HUDEP-2 (cell line): Measurements from ENCODE around the gene TMEM263.
"Not testable (repeated sequence)": the region's sequence is repeated elsewhere in the genome, so short reads cannot be mapped to it uniquely, and the experiment has no call there.

ENCODE experiments used
- DNase-seq, 76 experiments: peaks; one replicate each; lab custom pipeline; 2025; ENCODE audit not compliant: unreplicated experiment in 76 of 76; lab: John Stamatoyannopoulos, UW

Gene TMEM263

DNA sequence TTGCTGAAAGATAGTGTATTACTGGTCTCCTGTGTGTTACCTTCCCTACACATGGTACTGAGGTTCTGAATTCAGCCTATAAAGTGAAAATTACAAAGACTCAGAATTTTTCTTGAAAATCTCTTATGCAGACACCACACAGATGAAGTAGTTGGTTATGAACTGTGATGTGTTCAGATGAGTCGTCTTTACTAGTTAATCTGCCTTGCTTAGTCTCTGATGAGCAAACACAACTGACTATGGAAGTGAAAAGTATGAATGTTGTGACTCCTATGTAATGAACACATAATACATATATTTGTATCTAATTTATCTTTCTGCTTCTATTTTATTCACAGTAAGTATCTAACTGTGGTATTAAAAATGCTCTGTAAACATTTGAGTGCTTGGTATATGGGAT is 26.5 kb downstream of the TMEM263 start:
- no peak for DNase-seq

DNA sequence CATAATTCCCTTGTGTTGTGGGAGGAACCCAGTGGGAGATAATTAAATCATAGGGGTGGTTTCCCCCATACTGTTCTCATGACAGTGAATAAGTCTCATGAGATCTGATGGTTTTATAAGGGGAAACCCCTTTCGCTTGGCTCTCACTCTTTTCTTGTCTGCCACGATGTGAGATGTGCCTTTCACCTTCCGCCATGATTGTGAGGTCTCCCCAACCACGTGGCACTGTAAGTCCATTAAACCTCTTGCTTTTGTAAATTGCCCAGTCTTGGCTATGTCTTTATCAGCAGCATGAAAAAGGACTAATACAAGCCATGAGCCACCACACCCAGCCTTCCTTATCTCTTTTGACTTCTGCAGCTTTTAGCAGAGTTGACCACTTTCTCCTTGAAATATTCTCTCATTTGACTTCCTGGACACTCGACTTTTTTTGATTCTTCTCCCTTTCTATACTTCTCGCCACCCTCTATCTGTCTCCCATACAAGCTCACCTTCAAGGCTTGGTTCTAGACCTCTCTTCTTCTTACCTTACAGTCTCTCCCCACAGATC is 29.0 kb downstream of the TMEM263 start:
- DNase-seq = peak in 70 of 76 experiments; percentile 11 to 86 (median 48)

DNA sequence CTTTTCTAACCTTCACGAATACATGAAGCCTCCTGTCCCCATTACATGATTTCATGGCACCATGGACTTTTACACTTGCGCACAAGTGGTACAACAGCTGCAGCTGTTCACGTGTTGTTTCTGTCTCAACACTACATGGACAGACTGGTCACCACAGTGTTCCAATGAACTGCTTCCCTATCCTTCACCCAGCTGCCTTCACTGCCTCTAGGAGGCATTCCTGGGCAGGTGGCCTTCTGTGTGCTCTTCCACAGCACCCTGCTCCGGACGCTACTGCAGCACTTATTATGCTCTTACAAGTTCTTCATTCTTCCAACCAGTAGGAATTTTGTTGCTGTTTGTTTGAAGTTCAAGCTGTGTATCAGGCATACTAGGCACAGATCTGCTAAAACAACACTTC is 29.8 kb downstream of the TMEM263 start:
- DNase-seq = peak in 1 of 76 experiments; percentile 22

DNA sequence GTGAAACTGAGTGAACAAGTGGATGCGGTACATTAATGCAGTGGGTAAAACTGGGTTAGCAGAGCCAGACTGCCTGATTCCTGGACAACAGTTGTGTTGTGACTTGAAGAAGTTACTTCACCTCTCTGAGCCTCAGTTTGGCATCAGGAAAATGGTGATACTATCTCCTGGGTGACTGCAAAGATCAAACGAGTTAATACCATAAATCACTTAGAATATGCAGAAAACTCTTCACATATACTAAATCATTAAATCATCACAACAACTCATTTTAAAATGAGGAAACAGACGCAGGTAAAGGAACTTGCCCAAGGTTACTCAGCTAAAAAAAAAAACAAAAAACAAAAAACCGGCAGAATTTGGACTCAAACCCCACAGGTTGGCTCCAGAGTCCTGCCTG is 30.4 kb downstream of the TMEM263 start:
- DNase-seq = no peak

DNA sequence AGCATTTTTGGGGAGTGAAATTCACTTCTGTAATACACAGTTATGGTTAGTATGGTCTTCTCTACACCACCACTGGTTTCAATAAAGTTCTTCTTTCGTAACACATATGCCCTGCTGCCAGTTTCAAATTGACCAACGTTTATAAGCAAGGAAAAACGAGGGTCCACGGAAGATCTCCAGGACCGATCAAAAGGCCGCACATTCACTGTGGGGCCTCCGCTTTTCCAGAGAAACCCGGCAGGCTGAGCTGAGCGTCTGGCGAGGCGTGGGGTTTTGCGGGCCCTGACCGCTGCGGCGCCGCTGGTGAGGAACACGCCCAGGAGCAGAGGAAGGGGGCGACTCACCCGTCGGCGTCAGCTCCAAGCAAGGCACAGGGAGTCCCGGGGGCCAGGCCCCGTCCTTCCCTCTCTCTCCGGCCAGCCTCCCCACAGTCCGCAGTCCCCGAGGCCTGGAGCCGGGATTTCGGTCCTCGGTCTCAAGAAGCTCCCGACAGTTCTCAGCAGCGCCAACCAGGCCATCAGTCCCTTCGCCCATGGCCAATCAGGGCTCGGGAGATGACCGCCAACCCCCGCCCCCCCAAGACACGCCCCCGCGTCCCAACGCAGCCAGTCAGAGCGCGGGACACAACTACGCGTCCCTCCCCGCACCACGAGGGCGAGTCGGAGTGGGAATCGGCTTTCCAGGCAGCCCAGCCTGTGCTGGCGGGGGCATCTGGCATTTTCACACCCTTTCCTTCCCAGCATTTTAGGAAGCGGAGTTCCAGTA is 31.1 kb downstream of the TMEM263 start, which contains the start of gene MTERF2:
Gene MTERF2, minus strand, starts transcription at position 522 of the 765 bp plus-strand sequence. CDS start 8,432 bp downstream, outside the sequence.
- DNase-seq = peak in 74 of 76 experiments; percentile 29 to 91 (median 83)

DNA sequence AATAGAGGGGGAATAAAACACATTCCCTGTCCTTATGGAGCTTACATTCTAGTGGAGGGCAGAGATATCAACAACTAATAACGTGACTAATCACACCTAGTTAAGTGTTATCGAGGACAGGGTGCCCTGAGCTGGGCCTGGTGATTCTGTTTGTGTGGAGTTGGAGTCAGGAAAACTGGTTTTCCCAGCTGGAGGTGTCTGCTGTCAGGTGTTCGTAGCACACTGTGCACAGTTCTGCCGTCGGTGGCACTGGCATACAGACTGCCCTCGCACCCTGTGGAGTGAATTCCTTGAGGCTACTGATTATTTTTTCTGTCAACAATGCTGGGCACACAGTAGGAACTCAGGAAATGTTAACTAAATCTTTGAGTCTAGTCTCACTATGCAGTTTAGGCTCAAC is 32.1 kb downstream of the TMEM263 start:
- no peak for DNase-seq

DNA sequence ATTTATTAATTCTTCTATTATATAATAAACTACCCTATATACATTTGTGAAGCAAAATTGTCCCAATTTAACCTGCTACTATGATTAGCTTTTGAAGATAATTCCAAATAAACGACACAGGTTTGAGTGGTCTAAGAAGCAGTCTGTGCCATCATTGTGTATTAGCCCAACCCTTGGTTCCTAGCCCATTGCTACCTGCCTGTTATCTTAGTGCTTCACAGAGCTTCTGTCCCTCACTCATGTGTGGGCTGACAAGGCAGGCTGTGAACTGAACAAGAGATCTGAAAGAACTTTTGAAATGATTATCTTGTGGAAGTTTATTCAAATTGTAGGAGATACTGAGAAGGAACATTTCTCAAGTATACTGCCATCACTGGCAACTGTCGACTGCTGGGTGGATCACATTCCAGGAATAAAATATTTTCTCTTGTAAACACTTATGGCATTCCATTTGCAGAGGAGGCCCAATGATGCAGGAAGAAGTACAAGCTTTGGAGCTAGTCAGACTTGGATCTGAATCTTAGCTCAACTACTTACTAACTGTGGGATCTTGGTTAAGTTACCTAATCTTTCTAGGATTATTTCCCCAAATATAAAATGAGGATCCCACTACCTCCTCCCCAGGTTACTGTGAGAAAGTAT is 39.0 kb downstream of the TMEM263 start:
- peak in 3 of 76 experiments; percentile 16 to 27 (median 18) for DNase-seq

DNA sequence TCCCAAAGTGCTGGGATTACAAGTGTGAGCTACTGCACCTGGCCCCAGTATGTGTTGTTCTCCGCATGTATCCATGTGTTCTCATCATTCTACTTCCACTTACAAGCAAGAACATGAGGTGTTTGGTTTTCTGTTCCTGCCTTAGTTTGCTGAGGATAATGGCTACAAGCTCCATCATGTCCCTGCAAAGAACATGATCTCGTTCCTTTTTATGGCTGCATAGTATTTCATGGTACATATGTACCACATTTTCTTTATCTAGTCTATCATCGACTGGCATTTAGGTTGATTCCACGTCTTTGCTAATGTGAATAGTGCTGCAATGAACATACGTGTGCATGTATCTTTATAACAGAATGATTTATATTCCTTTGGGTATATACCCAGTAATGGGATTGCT is 40.4 kb downstream of the TMEM263 start:
- DNase-seq = not testable (repeated sequence)

DNA sequence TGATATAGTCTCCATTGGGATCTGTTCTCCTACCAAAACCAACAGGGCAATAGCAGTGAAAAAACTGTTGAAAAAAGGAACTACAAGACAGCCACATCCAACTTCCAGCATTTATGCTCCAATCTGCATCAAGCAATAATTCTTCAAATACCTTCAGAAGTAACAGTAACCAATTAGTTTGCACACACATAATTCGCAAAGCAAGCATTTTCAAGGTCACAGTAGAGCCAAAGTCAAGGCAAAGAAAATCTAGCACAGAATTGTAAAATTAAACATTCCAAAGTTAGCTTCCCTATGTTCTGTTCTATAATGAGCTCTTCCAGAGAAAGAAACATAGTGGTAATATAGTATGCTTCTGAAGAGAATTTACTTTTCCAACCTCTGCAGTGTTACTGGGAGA is 42.2 kb downstream of the TMEM263 start:
- no peak for DNase-seq

DNA sequence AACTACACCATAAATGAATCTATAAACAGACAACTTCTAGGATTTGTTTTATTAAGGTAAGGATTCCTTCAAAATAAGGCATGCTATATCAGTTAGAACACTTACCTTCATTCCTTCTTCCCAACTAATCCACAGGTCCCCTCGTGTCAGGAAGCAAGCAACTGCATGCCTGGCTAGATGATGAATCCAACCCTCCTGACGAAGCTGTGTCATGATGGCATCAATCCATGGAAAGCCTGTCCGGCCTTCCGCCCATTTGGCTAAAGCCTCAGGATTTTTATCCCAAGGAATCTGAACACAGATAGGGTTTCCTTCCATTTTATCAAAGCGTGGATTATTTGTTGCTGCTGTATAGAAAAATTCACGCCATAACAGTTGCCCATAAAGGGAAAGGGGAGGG is 43.7 kb downstream of the TMEM263 start:
- no peak for DNase-seq

DNA sequence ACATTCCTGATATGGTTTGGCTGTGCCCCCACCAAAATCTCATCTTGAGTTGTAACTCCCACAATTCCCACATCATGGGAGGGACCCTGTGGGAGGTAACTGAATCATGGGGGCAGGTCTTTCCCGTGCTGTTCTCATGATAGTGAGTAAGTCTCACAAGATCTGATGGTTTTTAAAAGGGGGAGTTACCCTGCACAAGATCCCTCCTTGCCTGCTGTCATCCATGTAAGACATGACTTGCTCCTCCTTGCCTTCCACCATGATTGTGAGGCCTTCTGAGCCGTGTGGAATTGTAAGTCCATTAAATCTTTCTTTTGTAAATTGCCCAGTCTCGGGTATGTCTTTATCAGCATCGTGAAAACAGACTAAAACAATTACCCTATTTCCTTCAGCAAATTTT is 47.0 kb downstream of the TMEM263 start:
- not testable (repeated sequence) for DNase-seq

DNA sequence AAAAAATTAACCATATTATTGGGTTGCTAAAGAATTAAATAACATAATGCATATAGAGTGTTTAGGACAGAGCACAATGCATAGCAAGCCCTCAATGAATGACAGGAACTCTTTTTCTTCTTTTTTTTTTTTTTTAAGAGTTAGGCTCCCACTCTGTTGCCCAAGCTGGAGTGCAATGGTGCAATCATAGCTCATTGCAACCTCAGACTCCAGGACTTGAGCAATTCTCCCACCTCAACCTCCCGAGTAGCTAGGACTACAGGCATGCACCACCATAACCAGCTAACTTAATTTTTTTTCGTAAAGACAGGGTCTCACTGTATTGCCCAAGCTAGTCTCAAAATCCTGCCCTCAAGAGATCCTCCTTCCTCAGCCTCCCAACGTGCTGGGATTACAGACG is 51.7 kb downstream of the TMEM263 start:
- DNase-seq = no peak

DNA sequence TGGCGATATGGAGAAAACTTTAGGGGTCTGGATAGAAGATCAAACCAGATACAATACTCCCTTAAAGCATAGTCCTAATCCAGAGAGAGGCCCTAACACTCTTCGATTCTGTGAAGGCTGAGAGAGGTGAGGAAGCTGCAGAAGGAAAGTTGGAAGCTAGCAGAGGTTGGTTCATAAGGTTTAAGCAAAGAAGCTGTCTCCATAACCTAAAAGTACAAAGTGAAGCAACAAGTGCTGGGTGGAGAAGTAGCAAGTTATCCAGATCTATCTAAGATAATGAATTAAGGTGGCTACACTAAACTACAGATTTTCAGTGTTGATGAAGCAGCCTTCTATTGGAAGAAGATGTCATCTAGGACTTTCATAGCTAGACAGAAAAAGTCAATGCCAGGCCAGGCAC is 55.8 kb downstream of the TMEM263 start:
- no peak for DNase-seq

DNA sequence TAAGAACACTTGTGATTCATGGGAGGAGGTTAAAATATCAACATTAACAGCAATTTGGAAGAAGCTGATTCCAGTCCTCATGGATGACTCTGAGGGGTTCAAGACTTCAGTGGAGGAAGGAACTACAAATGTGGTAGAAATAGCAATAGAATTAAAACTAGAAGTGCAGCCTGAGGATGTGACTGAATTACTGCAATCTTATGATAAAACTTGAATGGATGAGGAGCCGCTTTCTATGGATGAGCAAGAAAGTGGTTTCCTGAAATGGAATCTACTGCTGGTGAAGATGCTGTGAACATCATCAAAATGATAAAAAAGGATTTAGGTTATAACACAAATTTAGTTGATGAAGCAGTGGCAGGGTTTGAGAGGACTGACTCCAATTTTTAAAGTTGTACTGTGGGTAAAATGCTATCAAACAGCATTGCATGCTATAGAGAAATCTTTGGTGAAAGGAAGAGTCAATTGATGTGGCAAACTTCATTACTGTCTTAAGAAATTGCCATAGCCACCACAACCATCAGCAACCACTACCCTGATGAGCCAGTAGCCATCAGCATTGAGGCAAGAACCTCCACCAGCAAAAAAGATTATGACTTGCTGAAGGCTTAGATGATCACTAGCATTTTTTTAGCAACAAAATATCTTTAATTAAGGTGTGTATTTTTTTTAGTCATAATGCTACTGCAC is 57.2 kb downstream of the TMEM263 start:
- DNase-seq = no peak

DNA sequence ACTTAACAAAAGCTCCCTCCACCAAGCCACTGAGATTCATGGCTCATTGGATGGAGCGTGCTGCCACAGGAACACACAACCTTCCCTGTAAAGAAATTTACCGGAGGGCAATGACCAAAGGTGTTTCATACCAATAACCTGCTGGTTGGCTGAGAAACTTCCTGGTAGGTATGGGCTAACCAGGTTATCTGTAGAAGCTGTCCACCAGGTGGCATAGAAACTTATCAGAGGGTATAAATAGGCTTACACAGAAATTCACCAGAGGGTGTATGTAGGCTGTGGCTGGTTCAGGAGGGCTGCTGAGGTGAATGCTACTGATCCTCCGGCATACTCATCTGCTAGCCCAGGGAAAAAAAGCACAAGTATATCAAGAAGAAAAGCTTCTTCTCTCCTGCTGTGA is 58.3 kb downstream of the TMEM263 start:
- DNase-seq = peak in 1 of 76 experiments; percentile 2

DNA sequence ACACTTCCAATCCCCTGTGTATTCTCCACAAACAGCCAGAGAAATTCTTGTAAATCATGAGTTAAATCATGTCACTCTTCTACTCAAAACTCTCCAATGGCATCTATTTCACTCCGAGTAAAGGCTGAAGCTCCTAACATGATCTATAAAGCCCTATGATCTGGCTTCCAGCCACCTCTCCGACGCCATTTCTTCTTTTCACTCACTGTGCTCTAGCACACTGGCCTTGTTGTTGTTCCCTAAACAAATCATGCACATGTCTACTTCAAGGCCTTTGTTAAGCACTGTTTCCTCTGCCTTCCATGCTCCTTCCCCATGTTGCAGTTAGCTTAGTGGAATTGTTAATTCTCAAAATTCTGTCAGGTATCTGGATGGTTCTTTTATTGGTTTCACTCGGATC is 61.3 kb downstream of the TMEM263 start:
- no peak for DNase-seq

DNA sequence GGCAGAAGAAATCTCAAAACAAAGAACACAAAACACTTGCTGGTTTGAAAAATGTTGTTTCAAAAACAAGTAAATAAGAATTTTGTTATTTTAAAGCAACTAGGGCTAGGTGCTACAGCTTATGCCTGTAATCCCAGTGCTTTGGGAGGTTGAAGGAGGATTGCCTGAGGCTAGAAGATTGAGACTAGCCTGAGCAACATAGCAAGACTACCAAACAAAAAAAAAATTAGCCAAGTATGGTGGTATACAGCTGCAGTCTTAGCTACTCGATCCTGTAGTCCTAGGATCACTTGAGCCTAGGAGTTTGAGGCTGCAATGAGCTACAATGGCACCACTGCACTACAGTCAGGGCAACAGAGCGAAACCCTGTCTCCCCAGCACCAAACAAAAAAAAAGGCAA is 63.8 kb downstream of the TMEM263 start:
- no peak for DNase-seq
